Measurements from ENCODE around the gene ONECUT1. TPM values are rescaled to one million over a fixed set of nuclear protein-coding genes. Genes with fewer than 3 reads are reported as not detected.

Gene ONECUT1
- total RNA-seq, 2 donors from 2014 or later: 1.8 to 5.3 TPM

- Mint-ChIP-seq H3K9me3 (no peaks in the 10 kb centered on the region), H3K4me1 (no peaks in the 10 kb centered on the region), H3K4me3 (no peak overlapping the region), H3K27me3 (ENCODE audit: insufficient read depth) (no peaks in the 10 kb centered on the region), H3K36me3 (ENCODE audit: low read depth) (peaks cover 12% of the 10 kb centered on the region), H3K27ac (no peak overlapping the region)
- Histone ChIP-seq H3K9ac (ENCODE audit: extremely low read depth, low read length, poor library complexity, severe bottlenecking) (no peak overlapping the region), H3K27me3 (ENCODE audit: control insufficient read depth, insufficient read depth, low read length, poor library complexity, severe bottlenecking) (no peaks in the 10 kb centered on the region), H3K4me1 (ENCODE audit: control insufficient read depth, insufficient read depth, low read length) (no peaks in the 10 kb centered on the region), H3K9me3 (ENCODE audit: control insufficient read depth, low read length) (no peaks in the 10 kb centered on the region), H3K27ac (ENCODE audit: low read depth, low read length) (no peak overlapping the region), H3K36me3 (ENCODE audit: control insufficient read depth, insufficient read depth, low read length) (no peaks in the 10 kb centered on the region), H3K4me3 (ENCODE audit: low read length) (no peak overlapping the region)
- peak; percentile 17 for DNase-seq
- no peak for TF ChIP-seq CTCF (conservative IDR thresholded peaks at IDR 0.05)
- WGBS, 2 experiments (ENCODE audit: insufficient coverage in 1 of 2, insufficient read length in 1 of 2): 83 to 95% methylated on average over 1 of the region's 1 CpG
These were observed 29.6 kb downstream of the ONECUT1 start for GRCh38 chr15:52760562-52760961.

- no peaks in the 10 kb centered on the region for H3K27me3 ChIP-seq (ENCODE audit: control insufficient read depth, insufficient read depth, low read length, poor library complexity, severe bottlenecking)
- H3K4me3 ChIP-seq (ENCODE audit: low read length): no peak overlapping the region
- H3K4me1 ChIP-seq (ENCODE audit: control insufficient read depth, insufficient read depth, low read length): no peaks in the 10 kb centered on the region
- H3K27ac ChIP-seq (ENCODE audit: low read depth, low read length): no peak overlapping the region
- H3K9ac ChIP-seq (ENCODE audit: extremely low read depth, low read length, poor library complexity, severe bottlenecking): no peak overlapping the region
- peak; percentile 55 for TF ChIP-seq CTCF (conservative IDR thresholded peaks at IDR 0.05)
- H3K4me1 Mint-ChIP-seq: no peaks in the 10 kb centered on the region
- peak; percentile 38 for DNase-seq
- H3K36me3 ChIP-seq (ENCODE audit: control insufficient read depth, insufficient read depth, low read length): no peaks in the 10 kb centered on the region
- H3K27me3 Mint-ChIP-seq (ENCODE audit: insufficient read depth): no peaks in the 10 kb centered on the region
- no peaks in the 10 kb centered on the region for H3K9me3 Mint-ChIP-seq
- H3K36me3 Mint-ChIP-seq (ENCODE audit: low read depth): peaks cover 12% of the 10 kb centered on the region
- WGBS, 2 experiments (ENCODE audit: insufficient coverage in 1 of 2, insufficient read length in 1 of 2): 87 to 92% methylated on average over 3 to 6 of the region's 6 CpGs
- H3K9me3 ChIP-seq (ENCODE audit: control insufficient read depth, low read length): no peaks in the 10 kb centered on the region
- H3K27ac Mint-ChIP-seq: no peak overlapping the region
- H3K4me3 Mint-ChIP-seq: no peak overlapping the region
These were observed 30.2 kb downstream of the ONECUT1 start for GRCh38 chr15:52759969-52760368.

GRCh38 chr15:52757496-52757895 is 32.6 kb downstream of the ONECUT1 start:
- H3K9me3 Mint-ChIP-seq: no peaks in the 10 kb centered on the region
- 91 to 92% methylated on average over 5 to 6 of the region's 6 CpGs for WGBS, 2 experiments (ENCODE audit: insufficient coverage in 1 of 2, insufficient read length in 1 of 2)
- H3K27ac ChIP-seq (ENCODE audit: low read depth, low read length): no peak overlapping the region
- H3K4me1 Mint-ChIP-seq: peaks cover 9% of the 10 kb centered on the region
- H3K9me3 ChIP-seq (ENCODE audit: control insufficient read depth, low read length): no peaks in the 10 kb centered on the region
- peaks cover 12% of the 10 kb centered on the region for H3K36me3 Mint-ChIP-seq (ENCODE audit: low read depth)
- no peak for DNase-seq
- no peak overlapping the region for H3K9ac ChIP-seq (ENCODE audit: extremely low read depth, low read length, poor library complexity, severe bottlenecking)
- no peaks in the 10 kb centered on the region for H3K4me1 ChIP-seq (ENCODE audit: control insufficient read depth, insufficient read depth, low read length)
- H3K36me3 ChIP-seq (ENCODE audit: control insufficient read depth, insufficient read depth, low read length): no peaks in the 10 kb centered on the region
- H3K27me3 ChIP-seq (ENCODE audit: control insufficient read depth, insufficient read depth, low read length, poor library complexity, severe bottlenecking): no peaks in the 10 kb centered on the region
- no peak overlapping the region for H3K4me3 ChIP-seq (ENCODE audit: low read length)
- no peaks in the 10 kb centered on the region for H3K27me3 Mint-ChIP-seq (ENCODE audit: insufficient read depth)
- no peak for TF ChIP-seq CTCF (conservative IDR thresholded peaks at IDR 0.05)
- H3K27ac Mint-ChIP-seq: no peak overlapping the region
- no peak overlapping the region for H3K4me3 Mint-ChIP-seq
